GM12878 (cell line): ENCODE data around the gene PERP. TPM values are rescaled to one million over a fixed set of nuclear protein-coding genes. Genes with fewer than 3 reads are reported as not detected.

Experiments
- E4F1 ChIP-seq: fragments of 450-650 bp; IDR thresholded peaks from 2 replicates; pipeline ENCODE4 v1.6.1; 2018; ENCODE audit warnings: borderline replicate concordance, mild to moderate bottlenecking; ENCODE audit not compliant: partially characterized antibody
- EGR1 ChIP-seq, 2 experiments: IDR thresholded peaks; 1 replicate in 1 of 2; 2 replicates in 1 of 2; pipeline ENCODE4 v1.6.1; 2011 to 2012; ENCODE audit warnings: low read depth in 2 of 2, low read length in 2 of 2, borderline replicate concordance in 1 of 2, mild to moderate bottlenecking in 1 of 2, moderate library complexity in 1 of 2
- ELK1 ChIP-seq: IDR thresholded peaks from 2 replicates; pipeline ENCODE4 v1.6.1; 2012; ENCODE audit warnings: low read depth, low read length, improper control_type of control experiment
- JUND ChIP-seq: IDR thresholded peaks from 2 replicates; pipeline ENCODE4 v1.6.1; 2012; ENCODE audit warnings: low read depth, mild to moderate bottlenecking, low read length, improper control_type of control experiment, moderate library complexity
- NR2F1 ChIP-seq: fragments of 450-650 bp; conservative IDR thresholded peaks from 2 replicates; pipeline ENCODE4 v1.6.1; 2017; ENCODE audit warnings: mild to moderate bottlenecking
- POLR2AphosphoS5 ChIP-seq: IDR thresholded peaks from 2 replicates; pipeline ENCODE4 v1.6.1; 2011; ENCODE audit warnings: mild to moderate bottlenecking, low read length, inconsistent platforms
- RB1 ChIP-seq: fragments of 450-650 bp; formaldehyde crosslinking; IDR thresholded peaks from 2 replicates; pipeline ENCODE4 v1.6.1; 2017; ENCODE audit warnings: mild to moderate bottlenecking, borderline replicate concordance
- RBBP5 ChIP-seq: fragments of 200-600 bp; sonication (generic); conservative IDR thresholded peaks from 2 replicates; pipeline ENCODE4 v1.6.1; 2016
- SUZ12 ChIP-seq: fragments of 200-600 bp; sonication (generic); IDR thresholded peaks from one replicate; pipeline ENCODE4 v1.6.1; 2018; ENCODE audit warnings: antibody characterized with exemption, mild to moderate bottlenecking; ENCODE audit not compliant: unreplicated experiment
- ZBTB33 ChIP-seq: fragments of 450-650 bp; IDR thresholded peaks from 2 replicates; pipeline ENCODE4 v1.6.1; 2017; ENCODE audit warnings: mild to moderate bottlenecking
- polyA plus RNA-seq, 11 experiments: library from polyadenylated mRNA; depleted of rRNA in 4 of 11; unstranded in 6 of 11; stranded (reverse) in 5 of 11; fragments of >200 nt; fragmentation: Nextera tagmentation in 4 of 11; fragmentation: Illumina TruSeq in 1 of 11; extraction: Ambion mirVana in 4 of 11; extraction: Trizol in 1 of 11; gene quantifications; 1 replicate in 1 of 11; 2 replicates in 10 of 11; pipeline versions ENCODE4 v1.2.1 to v1.2.3, GENCODE V29; 2011 to 2016; ENCODE audit warnings: inconsistent platforms in 2 of 11, missing spikeins in 2 of 11, low read depth in 1 of 11
- total RNA-seq, 4 experiments: library from RNA; depleted of rRNA in 3 of 4; stranded (reverse); fragments of >200 nt in 3 of 4; fragmentation: Illumina TruSeq in 1 of 4; extraction: Trizol in 1 of 4; gene quantifications; 2 replicates each; pipeline versions ENCODE4 v1.2.1 to v1.2.3, GENCODE V29; 2013 to 2021

PERP gene
- total and polyA plus RNA-seq, 10 of the 15 experiments (the other 5 are each of a cell fraction or from before 2014, with no cell fraction given) = 0.37 to 2.4 (median 0.75) TPM

GRCh38 chr6:138107078-138107751 is at the start of gene PERP (continued):
- TF ChIP-seq E4F1 = no peak
- TF ChIP-seq SUZ12 = peak; percentile 87
- no peak for TF ChIP-seq ELK1
- TF ChIP-seq EGR1 (IDR thresholded peaks at IDR 0.05; ENCODE audit: borderline replicate concordance in 1 of 2, low read depth in 2 of 2, low read length in 2 of 2) = no peak
- TF ChIP-seq JUND = no peak
- TF ChIP-seq POLR2AphosphoS5 = no peak
- no peak for TF ChIP-seq ZBTB33
- 0 out of 2 replicates have a peak, but pooled peaks have one; percentile 16 for TF ChIP-seq NR2F1
- no peak for TF ChIP-seq RB1
- no peak for TF ChIP-seq RBBP5
